Measurements from ENCODE around the gene USP54.

GRCh38 chr10:73495226-73495883, 95.8 kb downstream of the USP54 start:
- no peak for TF ChIP-seq GATA2 (IDR thresholded peaks at IDR 0.05; ENCODE audit: low read depth, low read length)
- no peak for TF ChIP-seq GATA3 (IDR thresholded peaks at IDR 0.05; ENCODE audit: low read depth, low read length)
